HCT116 (cell line): ENCODE data around the gene WDR17. TPM values are rescaled to one million over a fixed set of nuclear protein-coding genes. Genes with fewer than 3 reads are reported as not detected.

Source experiments
- ATAC-seq: fragments of 200-7000 bp; cut with Tn5 transposase; 2 replicates; pipeline ENCODE4 v1.9.1; 2020; ENCODE audit warnings: mild to moderate bottlenecking, moderate library complexity
- BruUV-seq: library from RNA; stranded (reverse); fragments of 400-500 nt; replicated peaks from 2 replicates; lab custom pipeline; 2021; lab: Mats Ljungman, UMichigan
- CTCF ChIA-PET: fragments of 300-600 bp; sonication (Branson Sonifier 250); formaldehyde crosslinking; loops from one replicate; lab custom pipeline; 2021; ENCODE audit warnings: antibody characterized with exemption; lab: Charles Lee
- POLR2A ChIA-PET: fragments of 300-600, 350-600 bp; sonication (Branson Sonifier 250); formaldehyde crosslinking; loops from one replicate; lab custom pipeline; 2021; ENCODE audit warnings: antibody characterized with exemption; lab: Charles Lee
- RAD21 ChIA-PET, 2 experiments: fragments of 300-600 bp; sonication (Branson Sonifier 250); formaldehyde crosslinking; loops; one replicate each; lab custom pipeline; 2023; ENCODE audit warnings: low total read pairs in 2 of 2; ENCODE audit not compliant: uncharacterized antibody in 2 of 2, unreplicated experiment in 2 of 2, low non-redundant PET in 1 of 2; lab: Charles Lee
- DNase-seq: peaks from one replicate; pipeline ENCODE4 v3.0.0-alpha.2; 2010; ENCODE audit warnings: low read depth, low spot score
- H2AFZ ChIP-seq: fragments of 200-600 bp; shearing (Covaris generic), sonication (generic); 2 replicates; pipeline ENCODE4 v1.6.1; 2017; ENCODE audit warnings: low read depth, mixed run types, mixed read lengths, antibody characterized with exemption, low read length; ENCODE audit not compliant: poor library complexity, severe bottlenecking
- H3K27ac ChIP-seq: 2 replicates; pipeline ENCODE4 v1.5.1; 2012; ENCODE audit warnings: low read depth, low read length
- H3K27me3 ChIP-seq: fragments of 200-600 bp; sonication (generic); 2 replicates; pipeline ENCODE4 v1.6.1; 2016; ENCODE audit warnings: mixed run types, low read length, mixed read lengths; ENCODE audit not compliant: insufficient read depth
- H3K36me3 ChIP-seq, 2 experiments: fragments of 200-500 bp in 1 of 2; fragments of 200-600 bp in 1 of 2; sonication (Bioruptor generic) in 1 of 2; sonication (generic) in 1 of 2; 2 replicates each; pipeline versions ENCODE4 v1.5.1 to v1.6.1; 2014 to 2016; ENCODE audit warnings: low read length in 2 of 2, inconsistent platforms in 1 of 2, mixed read lengths in 1 of 2, mixed run types in 1 of 2; ENCODE audit not compliant: insufficient read depth in 2 of 2, control insufficient read depth in 1 of 2
- H3K4me1 ChIP-seq, 2 experiments: fragments of 200-600 bp in 1 of 2; sonication (generic) in 1 of 2; 2 replicates each; pipeline versions ENCODE4 v1.5.1 to v1.6.1; 2012 to 2017; ENCODE audit warnings: low read length in 2 of 2, inconsistent platforms in 1 of 2, mild to moderate bottlenecking in 1 of 2, mixed read lengths in 1 of 2, mixed run types in 1 of 2, moderate library complexity in 1 of 2; ENCODE audit not compliant: insufficient read depth in 2 of 2, control insufficient read depth in 1 of 2
- H3K4me2 ChIP-seq: fragments of 200-600 bp; sonication (generic); 2 replicates; pipeline ENCODE4 v1.6.1; 2017; ENCODE audit warnings: mixed run types, low read length, mixed read lengths
- H3K4me3 ChIP-seq, 2 experiments: fragments of 200-600 bp in 1 of 2; sonication (generic) in 1 of 2; replicated peaks in 1 of 2; 2 replicates each; pipeline ENCODE4 v1.5.1; 2011 to 2016; ENCODE audit warnings: low read length in 2 of 2, control low read depth in 1 of 2, low read depth in 1 of 2, mild to moderate bottlenecking in 1 of 2, mixed read lengths in 1 of 2, mixed run types in 1 of 2
- H3K79me2 ChIP-seq: fragments of 200-600 bp; sonication (generic); 2 replicates; pipeline ENCODE4 v1.6.1; 2017; ENCODE audit warnings: mild to moderate bottlenecking, mixed run types, low read length, moderate library complexity, mixed read lengths; ENCODE audit not compliant: insufficient read depth
- H3K9ac ChIP-seq: fragments of 200-600 bp; sonication (generic); 2 replicates; pipeline ENCODE4 v1.6.1; 2016; ENCODE audit warnings: low read length, mixed read lengths
- H3K9me2 ChIP-seq: fragments of 200-600 bp; sonication (generic), shearing (Covaris generic); 2 replicates; pipeline ENCODE4 v1.6.1; 2017; ENCODE audit warnings: mixed run types, mild to moderate bottlenecking, moderate library complexity; ENCODE audit not compliant: insufficient read depth
- H3K9me3 ChIP-seq, 2 experiments: fragments of 200-500 bp in 1 of 2; fragments of 200-600 bp in 1 of 2; sonication (Bioruptor generic) in 1 of 2; sonication (generic) in 1 of 2; 2 replicates each; pipeline ENCODE4 v1.6.1; 2014 to 2017; ENCODE audit warnings: low read length in 2 of 2, mixed read lengths in 2 of 2, inconsistent platforms in 1 of 2, low read depth in 1 of 2, mild to moderate bottlenecking in 1 of 2, mixed run types in 1 of 2, moderate library complexity in 1 of 2; ENCODE audit not compliant: control insufficient read depth in 1 of 2, insufficient read depth in 1 of 2
- H4K20me1 ChIP-seq: fragments of 200-600 bp; sonication (generic), shearing (Covaris generic); 2 replicates; pipeline ENCODE4 v1.6.1; 2017; ENCODE audit warnings: mixed run types, mild to moderate bottlenecking, moderate library complexity; ENCODE audit not compliant: insufficient read depth
- ATF3 ChIP-seq: IDR thresholded peaks from 2 replicates; pipeline ENCODE4 v1.6.1; 2012
- ELF1 ChIP-seq: IDR thresholded peaks from 2 replicates; pipeline ENCODE4 v1.6.1; 2012; ENCODE audit warnings: low read depth, borderline replicate concordance
- JUND ChIP-seq: IDR thresholded peaks from 2 replicates; pipeline ENCODE4 v1.6.1; 2012
- MAX ChIP-seq: IDR thresholded peaks from 2 replicates; pipeline ENCODE4 v1.6.1; 2012
- RAD21 ChIP-seq: IDR thresholded peaks from 2 replicates; pipeline ENCODE4 v1.6.1; 2012; ENCODE audit warnings: low read depth, mild to moderate bottlenecking
- YY1 ChIP-seq: IDR thresholded peaks from 2 replicates; pipeline ENCODE4 v1.6.1; 2011; ENCODE audit warnings: low read length, low read depth, moderate library complexity, mild to moderate bottlenecking; ENCODE audit not compliant: insufficient replicate concordance; ENCODE audit errors: extremely low read depth
- ZFX ChIP-seq: fragments of 450-650 bp; IDR thresholded peaks from 2 replicates; pipeline ENCODE4 v1.6.1; 2017
- intact Hi-C: fragments of 100-400 bp; cut with micrococcal nuclease; formaldehyde crosslinking; loops from 2 replicates; pipeline ENCODE4 v1.10.0; 2022
- total RNA-seq: library from RNA; stranded (reverse); gene quantifications from one replicate; pipeline ENCODE4 v1.2.1, GENCODE V29; 2021; ENCODE audit not compliant: unreplicated experiment
- TF ChIP-seq, protein P1 (sequence below): IDR thresholded peaks from 2 replicates; pipeline ENCODE4 v1.6.1; 2012; ENCODE audit warnings: low read depth

The WDR17 gene
- total RNA-seq, 1 experiment from 2014 or later, result 0.20 TPM

GRCh38 chr4:176048631-176049030 lies 17.0 kb upstream of the WDR17 start:
- POLR2A ChIA-PET, result no interaction called here

More at GRCh38 chr4:176048631-176049030, 17.0 kb upstream of the WDR17 start:
- Histone ChIP-seq H3K79me2 (no peaks in the 10 kb centered on the region), H3K27me3 (no peaks in the 10 kb centered on the region), H3K27ac (no peak overlapping the region), H3K4me1 (no peaks in the 10 kb centered on the region), H3K9me3 (no peaks in the 10 kb centered on the region), H3K4me3 (no peak overlapping the region), H3K4me2 (no peak overlapping the region), H2AFZ (no peak overlapping the region), H3K9ac (no peak overlapping the region), H3K9me2 (no peaks in the 10 kb centered on the region; the same call in 1 of the 2 replicates), H3K36me3 (no peaks in the 10 kb centered on the region), H4K20me1 (no peaks in the 10 kb centered on the region)
- DNase-seq (no peak), ATAC-seq (no peak)
- ChIA-PET CTCF (no interaction called here), RAD21 (no interaction called here)
- no TSS peak for BruUV-seq
- TF ChIP-seq MAX, result no peak
- TF ChIP-seq RAD21, result no peak
- TF ChIP-seq, protein P1, sequence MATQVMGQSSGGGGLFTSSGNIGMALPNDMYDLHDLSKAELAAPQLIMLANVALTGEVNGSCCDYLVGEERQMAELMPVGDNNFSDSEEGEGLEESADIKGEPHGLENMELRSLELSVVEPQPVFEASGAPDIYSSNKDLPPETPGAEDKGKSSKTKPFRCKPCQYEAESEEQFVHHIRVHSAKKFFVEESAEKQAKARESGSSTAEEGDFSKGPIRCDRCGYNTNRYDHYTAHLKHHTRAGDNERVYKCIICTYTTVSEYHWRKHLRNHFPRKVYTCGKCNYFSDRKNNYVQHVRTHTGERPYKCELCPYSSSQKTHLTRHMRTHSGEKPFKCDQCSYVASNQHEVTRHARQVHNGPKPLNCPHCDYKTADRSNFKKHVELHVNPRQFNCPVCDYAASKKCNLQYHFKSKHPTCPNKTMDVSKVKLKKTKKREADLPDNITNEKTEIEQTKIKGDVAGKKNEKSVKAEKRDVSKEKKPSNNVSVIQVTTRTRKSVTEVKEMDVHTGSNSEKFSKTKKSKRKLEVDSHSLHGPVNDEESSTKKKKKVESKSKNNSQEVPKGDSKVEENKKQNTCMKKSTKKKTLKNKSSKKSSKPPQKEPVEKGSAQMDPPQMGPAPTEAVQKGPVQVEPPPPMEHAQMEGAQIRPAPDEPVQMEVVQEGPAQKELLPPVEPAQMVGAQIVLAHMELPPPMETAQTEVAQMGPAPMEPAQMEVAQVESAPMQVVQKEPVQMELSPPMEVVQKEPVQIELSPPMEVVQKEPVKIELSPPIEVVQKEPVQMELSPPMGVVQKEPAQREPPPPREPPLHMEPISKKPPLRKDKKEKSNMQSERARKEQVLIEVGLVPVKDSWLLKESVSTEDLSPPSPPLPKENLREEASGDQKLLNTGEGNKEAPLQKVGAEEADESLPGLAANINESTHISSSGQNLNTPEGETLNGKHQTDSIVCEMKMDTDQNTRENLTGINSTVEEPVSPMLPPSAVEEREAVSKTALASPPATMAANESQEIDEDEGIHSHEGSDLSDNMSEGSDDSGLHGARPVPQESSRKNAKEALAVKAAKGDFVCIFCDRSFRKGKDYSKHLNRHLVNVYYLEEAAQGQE, result no peak
- TF ChIP-seq YY1, result no peak
- TF ChIP-seq ELF1, result no peak
- TF ChIP-seq JUND, result no peak
- TF ChIP-seq ZFX, result no peak
- TF ChIP-seq ATF3, result no peak
- intact Hi-C loops, result no loop called here
